NT2/D1 (cell line): ENCODE data around the gene MBNL2.

ENCODE experiments used
- SUZ12 ChIP-seq: IDR thresholded peaks from 2 replicates; pipeline ENCODE4 v1.6.1; 2011; ENCODE audit not compliant: insufficient read length, insufficient read depth; ENCODE audit errors: extremely low read depth
- YY1 ChIP-seq: IDR thresholded peaks from 2 replicates; pipeline ENCODE4 v1.6.1; 2011; ENCODE audit not compliant: insufficient read length, insufficient read depth
- ZNF274 ChIP-seq: IDR thresholded peaks from 2 replicates; pipeline ENCODE4 v1.6.1; 2011; ENCODE audit warnings: mild to moderate bottlenecking, low read depth, low read length

GRCh38 chr13:97226788-97227627 is 4.9 kb downstream of the MBNL2 start:
- TF ChIP-seq YY1 (no peak), SUZ12 (no peak), ZNF274 (no peak)
